IPS-NIHi11 (cell line): ENCODE measurements around the gene PLA2R1.

Experiments
- DNase-seq: peaks from one replicate; pipeline ENCODE4 v3.0.0; 2012; ENCODE audit warnings: mixed read lengths, low spot score

The PLA2R1 gene

GRCh38 chr2:160062292-160063005 is at the start of gene PLA2R1:
PLA2R1 (minus strand) TSS chr2:160062615; CDS start chr2:160062403, 212 bp downstream.
- DNase-seq: peak; percentile 75

DNA sequence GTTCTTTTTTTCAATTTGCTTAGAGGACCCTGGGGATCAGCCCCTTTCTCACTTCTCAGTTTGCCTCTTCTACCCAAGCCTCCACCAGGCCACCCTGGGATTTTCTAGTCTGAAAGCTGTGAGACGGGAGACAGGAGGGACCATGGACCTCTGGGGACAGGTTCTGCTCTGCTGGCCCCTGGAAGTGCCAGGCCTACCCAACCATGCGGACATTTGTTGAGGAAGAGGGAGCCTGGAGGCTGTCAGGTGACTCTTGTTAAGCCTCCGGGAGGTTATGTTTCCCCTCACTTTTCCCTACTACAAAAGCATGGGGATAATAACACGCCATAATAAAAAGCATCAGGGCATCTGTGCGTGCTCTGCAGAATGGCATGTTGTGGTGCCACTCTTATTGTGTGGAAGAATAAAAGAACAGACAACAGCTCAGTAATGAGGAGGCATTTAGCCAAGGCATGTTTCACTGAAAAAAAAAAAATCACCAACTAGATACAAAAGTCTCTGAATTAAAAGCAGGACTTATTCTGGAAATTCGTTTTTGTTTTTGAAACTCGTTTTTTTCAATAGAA is 48.3 kb upstream of the PLA2R1 start:
- no peak for DNase-seq

GRCh38 chr2:160109939-160110673 is 47.7 kb upstream of the PLA2R1 start:
- DNase-seq: peak; percentile 78

GRCh38 chr2:160109243-160109642 is 46.8 kb upstream of the PLA2R1 start:
- no peak for DNase-seq

- no peak for DNase-seq
Measured at GRCh38 chr2:160108646-160109045, 46.2 kb upstream of the PLA2R1 start.

DNA sequence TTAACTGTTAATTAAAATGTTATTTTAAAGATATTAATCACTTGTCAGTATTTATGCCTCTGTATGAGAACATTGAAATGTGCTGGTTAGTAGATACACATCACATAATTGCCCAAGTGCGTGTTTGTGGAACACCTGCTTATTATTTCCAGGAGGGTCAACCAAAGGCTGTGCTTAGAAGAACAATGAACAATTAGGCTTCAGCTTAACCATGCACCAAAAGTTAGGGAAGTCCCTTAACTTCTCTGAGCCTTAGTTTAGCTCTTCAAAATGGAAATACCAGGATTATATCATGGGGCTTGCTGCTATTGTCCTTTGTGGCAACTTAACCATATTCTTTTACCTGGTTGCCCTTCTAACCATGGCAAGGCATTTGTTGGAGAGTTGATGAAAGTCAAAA is 43.0 kb upstream of the PLA2R1 start:
- no peak for DNase-seq

DNA sequence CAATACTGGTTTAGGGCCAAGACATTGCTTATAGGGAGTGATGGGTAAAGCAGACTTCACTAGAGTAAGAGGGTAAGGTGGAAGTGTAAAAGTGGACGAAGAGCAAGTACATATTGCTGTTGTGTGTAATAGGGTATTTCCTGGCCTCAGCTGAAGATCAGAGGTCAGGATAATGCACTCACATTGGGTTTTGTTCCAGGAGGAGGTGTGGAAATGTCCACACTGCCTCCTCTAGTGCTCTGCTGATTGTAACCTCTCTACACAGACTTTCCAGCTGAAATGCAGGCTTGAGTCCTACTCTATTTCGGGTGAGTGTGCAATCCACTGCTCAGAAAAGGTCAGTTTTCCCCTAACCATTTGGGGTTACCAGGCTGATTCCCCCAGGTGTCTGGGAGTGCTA is 41.7 kb upstream of the PLA2R1 start:
- no peak for DNase-seq

- no peak for DNase-seq
Measured at GRCh38 chr2:160097326-160097725, 34.9 kb upstream of the PLA2R1 start.

GRCh38 chr2:160096409-160096808 is 34.0 kb upstream of the PLA2R1 start:
- DNase-seq: no peak

DNA sequence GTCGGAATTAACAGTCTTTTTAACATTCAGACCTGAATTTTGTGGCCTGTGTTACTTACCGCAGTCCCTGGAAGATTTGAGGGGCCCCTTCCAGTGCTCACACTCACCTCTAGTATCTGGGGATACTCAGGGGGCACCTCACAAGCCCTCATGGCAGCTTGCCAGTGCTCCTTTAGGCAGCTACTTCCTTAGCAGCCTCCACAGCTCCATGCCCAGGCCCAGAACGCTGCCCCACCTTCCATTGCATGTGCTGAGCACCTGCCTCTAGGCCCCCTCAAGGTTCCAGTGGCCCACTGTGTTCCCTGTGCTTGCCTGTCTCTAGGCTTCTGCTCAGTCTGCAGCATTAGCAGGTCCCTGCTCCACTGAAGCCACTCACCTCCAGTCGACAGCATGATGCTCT is 30.0 kb upstream of the PLA2R1 start:
- DNase-seq: no peak

DNA sequence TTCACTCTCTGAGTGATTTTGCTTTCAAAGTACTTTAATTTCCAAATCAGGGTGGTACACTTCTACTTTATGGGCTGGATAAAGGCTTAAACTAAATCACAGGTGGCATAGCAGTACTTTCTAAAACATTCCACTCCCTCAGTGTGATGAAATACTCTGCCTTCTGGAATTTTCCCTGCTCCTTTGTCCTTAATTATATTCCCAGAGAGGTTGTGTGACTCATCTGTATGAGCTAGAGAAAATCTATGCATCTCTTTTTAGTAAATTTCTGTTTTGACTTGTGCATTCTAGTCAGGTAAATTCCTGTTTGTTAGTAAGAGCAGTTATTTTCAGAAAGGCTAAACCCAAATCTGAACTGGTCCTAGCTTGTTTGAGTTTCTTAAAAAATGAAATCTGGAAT is 29.0 kb upstream of the PLA2R1 start:
- DNase-seq: no peak

- DNase-seq: peak; percentile 24
Measured at GRCh38 chr2:160087854-160088745, 25.7 kb upstream of the PLA2R1 start.

GRCh38 chr2:160085662-160086061 is 23.2 kb upstream of the PLA2R1 start:
- DNase-seq: no peak

DNA sequence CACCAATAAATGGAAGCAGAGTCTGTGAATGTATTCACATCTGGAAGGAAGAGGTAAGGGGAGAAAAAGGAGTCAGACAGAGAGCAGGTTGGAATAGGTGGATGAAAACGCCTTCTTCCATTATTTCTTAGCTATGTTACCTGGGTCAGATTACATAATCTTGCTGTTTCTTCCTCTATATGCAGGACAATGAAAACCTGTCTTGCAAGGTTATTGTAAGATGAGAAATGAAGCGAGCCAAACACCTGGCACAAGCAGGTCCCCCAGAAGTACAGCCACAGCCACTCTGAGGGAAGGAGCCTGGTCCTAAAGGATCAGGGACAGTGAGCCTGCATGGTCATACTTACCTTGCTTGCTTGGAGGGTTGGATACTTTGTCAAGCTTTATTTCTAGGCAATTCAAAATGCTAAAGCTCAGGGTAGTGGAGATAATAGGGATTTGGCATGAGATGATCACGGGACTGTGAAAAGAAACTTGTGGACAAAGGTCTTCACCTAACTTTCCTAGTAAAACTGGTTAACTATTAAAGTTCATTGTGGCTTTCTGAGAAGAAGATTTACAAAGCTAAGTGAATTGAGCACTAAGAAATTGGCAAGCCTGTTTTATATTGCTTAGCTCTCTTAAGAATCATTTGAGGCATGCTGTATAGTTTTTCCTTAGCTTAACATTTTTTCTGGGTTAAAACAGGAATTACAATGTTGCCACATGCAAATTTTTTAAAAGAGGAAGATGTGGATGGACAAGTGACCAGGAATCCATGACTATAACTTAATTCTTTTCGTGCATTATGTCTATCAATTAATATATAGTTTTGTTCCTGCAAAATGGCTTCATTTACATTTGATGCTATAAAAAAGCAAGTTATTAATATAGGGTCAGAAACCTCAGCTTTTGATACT is 15.7 kb upstream of the PLA2R1 start:
- peak; percentile 41 for DNase-seq

DNA sequence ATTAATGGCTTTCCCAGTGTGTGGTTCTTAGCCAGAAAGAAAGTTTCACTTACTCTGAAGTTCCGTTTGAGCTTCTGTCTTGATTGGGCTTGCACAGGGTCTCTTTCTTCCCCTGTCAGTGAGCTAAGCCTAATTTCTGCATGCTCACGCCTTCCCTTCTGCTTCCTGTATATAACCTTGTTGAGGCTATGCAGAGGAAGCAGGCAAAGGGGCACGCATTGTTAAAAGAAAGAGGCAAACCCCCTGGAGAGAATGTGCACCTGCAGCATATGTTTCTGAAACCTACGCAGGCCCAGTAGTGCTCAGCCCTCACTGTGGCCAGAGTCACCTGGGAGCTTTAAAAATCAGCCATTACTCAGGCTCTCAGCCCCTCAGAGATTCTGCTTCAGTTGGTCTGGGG is 14.5 kb upstream of the PLA2R1 start:
- no peak for DNase-seq

DNA sequence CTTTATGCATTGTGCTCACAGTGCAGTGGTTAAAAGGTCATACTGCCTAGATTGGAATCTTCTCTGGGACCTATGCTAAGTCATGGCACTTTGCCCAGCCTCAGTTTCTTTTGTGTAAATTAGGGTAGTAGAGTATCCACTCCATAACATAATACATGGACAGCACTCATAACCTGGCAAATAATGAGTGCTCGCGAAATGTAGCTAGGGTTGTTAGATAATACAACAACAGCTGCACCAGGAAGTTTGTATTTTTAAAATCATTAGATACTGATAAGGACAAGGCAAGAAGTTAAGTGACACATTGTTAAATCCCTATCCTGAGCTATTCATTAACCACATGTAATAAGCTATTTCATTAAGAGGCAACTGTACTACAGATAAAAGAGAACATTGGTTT is 13.8 kb upstream of the PLA2R1 start:
- DNase-seq: no peak

- DNase-seq: no peak
Measured at GRCh38 chr2:160075171-160075570, 12.8 kb upstream of the PLA2R1 start.

- no peak for DNase-seq
Measured at GRCh38 chr2:160073284-160073888, 11.0 kb upstream of the PLA2R1 start.

GRCh38 chr2:160068906-160069305 is 6.5 kb upstream of the PLA2R1 start:
- no peak for DNase-seq

- no peak for DNase-seq
Measured at GRCh38 chr2:160064916-160065315, 2.5 kb upstream of the PLA2R1 start.
